ENCODE data around the gene GAS7.

Gene GAS7

DNA sequence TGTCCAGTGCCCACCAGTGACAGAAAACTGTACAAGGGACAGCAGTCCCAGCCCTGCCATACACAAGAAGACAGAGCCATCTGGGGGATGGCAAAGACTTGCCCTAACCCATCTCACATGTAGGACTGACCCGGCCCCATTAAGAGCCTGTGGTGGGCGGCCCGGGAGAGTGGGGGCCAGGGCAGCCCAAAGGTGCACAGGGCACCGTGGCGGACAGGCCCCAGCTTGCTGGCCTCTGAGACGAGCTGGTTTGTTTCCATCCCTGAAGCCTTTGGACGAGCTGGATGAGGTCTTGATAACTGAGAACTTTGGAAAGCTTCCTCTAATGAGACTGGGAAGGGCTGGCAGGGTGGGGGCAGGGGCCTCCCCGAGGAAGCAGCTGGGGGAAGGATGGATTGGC is 282.3 kb downstream of the GAS7 start:
- no peak for DNase-seq (ENCODE audit: low spot score)

DNA sequence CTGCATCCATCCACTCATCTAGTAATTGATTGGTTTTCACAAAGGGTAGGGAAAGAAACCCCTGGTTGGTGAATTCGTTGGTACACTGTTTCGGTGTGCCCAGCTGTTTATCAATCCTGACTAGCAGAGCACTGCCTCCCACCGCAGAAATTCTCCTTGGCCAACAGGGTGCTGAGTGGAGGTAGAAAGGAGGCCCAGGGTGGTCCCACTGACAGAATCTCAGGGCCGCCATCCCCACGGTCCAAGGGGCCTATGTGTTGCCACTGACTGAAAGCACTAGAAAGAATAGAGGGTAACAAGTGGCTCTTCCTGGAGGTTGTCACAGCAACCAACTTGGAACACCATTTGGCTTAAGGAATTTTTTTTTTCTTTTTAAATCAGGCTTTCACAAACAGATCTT is 284.9 kb downstream of the GAS7 start:
- no peak for DNase-seq (ENCODE audit: low spot score)

DNA sequence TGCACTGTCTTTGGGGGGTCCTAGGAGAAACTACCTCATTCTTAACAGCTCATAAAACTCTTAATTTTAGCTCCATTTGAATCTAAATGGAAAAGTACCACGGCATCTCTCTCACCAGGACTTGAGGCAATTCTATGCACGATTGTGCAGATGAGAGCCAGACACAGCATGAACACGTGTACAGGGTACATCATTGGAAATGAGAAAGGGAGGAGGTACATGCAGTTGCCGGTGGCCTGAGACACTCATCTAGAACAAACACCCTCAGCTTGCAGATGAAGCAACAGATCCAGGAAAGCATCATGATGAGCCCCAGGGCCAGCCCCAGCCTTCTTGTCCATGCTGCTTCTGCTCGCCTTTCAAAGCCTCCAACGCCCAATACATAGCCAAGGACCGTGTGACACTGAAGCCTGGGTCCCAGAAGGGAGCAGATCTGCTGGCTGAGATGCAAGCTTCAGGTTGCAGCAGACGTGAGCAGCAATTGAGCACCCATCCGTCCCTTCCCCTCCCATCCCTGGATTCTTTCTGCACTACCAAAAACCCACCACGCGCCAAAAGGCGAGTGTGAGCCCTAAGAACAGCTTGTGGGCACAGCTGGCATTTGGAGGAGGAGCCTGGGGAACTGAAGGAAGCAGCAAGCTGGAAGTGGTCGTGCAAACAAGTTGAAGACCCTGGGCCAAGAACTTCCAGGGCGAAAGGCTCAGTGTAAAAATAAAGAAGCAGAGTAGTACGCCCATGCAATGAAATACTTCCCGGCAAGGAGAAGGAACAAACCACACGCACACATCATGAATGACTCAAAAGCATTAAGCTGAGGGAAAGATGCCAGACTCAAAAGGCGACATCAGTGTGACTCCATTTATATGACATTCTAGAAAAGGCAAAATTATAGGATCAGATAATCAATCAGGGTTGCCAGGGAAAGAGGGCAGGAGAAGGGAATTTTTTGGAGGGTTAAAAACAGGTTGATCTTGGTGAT is 286.0 kb downstream of the GAS7 start:
- no peak for DNase-seq (ENCODE audit: low spot score)

DNA sequence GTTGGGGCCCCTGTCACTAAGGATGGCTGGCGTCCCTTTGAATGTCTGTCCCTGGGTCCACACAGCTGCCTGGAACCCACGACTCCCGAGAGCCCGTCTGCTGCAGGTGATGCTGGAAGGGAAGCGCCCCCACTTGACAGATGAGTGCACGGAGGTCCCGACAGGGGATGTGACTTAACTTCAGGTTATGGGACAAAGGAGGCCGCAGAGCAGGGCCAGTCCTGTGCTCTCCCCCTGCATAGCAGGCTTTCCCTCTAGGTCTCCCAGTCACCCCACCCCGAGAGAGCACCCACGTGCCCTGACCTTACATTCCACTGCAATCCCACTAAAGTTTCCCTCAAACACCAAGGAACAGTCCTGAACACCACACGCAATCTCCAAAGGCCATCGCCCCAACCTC is 287.3 kb downstream of the GAS7 start:
- no peak for DNase-seq (ENCODE audit: low spot score)

DNA sequence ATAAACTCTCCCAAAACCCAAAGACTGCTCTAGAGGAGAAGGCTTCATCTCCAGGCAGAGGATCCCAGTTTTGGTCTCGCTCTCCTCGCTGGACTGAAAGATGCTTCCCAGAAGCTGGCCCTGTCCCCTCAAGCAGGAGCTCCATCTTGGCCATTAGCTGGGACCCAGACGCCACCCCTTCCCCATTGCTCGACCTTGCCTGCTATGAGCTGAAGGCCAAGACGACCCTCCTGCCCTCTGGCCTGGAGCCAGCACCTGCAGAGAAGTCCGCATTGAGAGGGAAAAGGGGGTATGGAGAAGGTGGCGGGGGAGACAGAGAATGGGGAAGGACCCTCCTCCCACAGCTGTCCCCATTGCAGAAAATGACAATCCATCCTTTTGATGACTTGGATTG is 289.8 kb downstream of the GAS7 start:
- no peak for DNase-seq (ENCODE audit: low spot score)

DNA sequence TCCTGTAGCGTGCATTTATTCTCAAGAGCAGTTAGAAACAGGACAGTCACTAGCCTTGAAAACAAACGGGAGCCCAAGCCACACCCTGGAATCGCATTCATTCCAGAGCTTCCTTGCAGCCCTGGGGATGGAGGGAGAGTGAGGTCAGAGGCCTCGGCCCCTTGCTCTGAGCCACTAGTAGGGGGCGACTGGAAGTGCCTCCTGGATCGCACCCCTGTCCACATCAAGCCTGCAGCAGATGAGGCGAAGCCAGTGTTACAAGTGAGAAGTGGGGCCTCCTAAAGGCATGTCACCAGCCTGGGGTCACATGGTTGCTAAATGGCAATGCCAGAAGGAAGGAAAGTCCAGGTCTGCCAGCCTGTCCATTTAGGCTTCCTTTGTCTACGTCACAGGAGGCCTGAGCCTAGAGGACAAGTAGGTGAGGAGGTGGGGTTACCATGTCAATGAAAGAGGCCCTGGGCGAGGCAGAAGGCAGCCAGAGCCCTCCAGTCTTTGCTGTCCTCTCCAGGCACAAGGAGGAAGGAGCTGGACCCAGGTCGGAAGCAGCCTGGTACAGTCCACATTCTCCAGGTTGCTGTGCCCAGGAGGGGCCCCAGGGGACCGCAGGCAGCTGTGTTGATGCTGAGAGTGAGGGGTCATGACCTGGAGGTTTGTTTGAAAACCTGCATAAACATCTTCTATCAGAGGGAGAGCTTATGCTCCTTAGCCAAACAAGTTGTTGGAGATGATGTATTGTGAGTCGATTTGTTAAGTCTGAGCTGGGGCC is 290.3 kb downstream of the GAS7 start:
- DNase-seq (ENCODE audit: low spot score): no peak

DNA sequence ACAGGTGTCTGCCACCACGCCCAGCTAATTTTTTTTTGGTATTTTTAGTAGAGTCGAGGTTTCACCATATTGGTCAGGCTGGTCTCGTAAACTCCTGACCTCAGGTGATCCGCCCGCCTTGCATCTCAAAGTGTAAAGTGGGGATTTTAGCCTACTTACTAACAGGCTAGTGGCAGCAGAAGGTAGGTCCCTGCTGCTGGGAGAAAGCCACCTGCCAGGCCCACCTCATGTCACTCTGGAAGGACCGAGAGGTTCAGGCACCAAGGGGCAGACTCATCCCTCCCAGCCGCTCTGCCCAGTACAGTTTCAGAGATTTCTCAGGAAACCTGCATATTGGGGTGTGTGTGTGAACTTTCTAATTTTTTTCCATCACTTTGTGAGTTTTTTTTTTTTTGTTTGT is 291.3 kb downstream of the GAS7 start:
- no peak for DNase-seq (ENCODE audit: low spot score)

DNA sequence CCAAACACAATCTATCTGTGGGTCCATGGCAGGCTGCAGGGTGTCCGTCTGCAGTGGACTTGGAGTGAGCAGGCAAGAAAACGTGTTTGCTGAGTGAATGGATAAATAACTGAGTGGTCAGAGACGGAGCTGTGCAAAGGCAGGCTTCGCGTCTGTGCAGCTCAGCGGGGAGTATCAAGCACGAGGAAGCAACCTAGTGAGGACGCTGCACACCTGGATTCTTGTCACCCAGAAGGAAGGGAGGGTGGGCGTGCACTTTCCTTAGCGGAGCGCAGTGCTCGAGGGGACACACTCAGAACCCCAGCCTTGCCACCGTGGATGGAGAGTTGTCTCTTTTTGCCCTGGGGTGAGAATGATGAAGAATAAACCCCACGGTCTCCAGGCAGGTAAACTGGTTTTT is 291.8 kb downstream of the GAS7 start:
- no peak for DNase-seq (ENCODE audit: low spot score)

DNA sequence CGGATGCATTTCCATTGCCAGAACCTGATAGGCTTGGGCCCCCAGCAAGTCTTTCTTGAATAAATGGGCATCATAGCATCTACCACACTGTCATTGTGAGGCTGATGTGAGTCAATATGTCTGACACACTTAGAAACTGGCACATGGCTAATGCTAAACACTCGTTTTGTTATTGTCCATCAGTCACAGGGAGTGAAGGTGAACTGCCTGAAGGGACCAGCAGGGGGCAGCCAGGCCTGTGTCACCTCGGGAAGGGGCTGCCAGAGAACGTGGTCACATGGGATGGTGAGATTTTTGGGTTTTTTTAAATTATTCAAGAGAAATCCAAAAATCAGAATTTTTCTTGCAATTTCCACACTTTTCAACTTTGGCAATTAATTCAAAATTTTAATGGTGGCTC is 292.5 kb downstream of the GAS7 start:
- DNase-seq (ENCODE audit: low spot score): no peak

DNA sequence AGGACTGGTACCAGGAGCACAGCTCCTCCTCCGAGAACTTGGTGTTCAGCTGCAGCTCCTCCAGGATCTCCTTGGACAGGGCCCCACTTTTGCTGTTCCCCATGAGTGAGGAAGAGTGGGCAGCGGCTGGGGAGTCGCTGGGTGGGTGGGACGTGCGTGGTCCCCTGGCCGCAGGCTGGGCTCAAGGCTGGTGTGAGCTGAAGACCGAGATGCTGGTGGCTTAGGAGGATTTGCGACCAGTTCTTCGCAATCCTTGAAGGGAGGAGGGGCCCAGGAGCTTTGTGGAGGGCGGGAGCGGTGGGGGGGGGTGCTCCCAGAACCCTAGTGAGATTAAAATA is 293.4 kb downstream of the GAS7 start, which contains the start of gene RCVRN:
TSS of gene RCVRN (minus strand) at position 194 of the 338 bp plus-strand sequence. CDS start at position 103, 91 bp downstream.
- no peak for DNase-seq (ENCODE audit: low spot score)

DNA sequence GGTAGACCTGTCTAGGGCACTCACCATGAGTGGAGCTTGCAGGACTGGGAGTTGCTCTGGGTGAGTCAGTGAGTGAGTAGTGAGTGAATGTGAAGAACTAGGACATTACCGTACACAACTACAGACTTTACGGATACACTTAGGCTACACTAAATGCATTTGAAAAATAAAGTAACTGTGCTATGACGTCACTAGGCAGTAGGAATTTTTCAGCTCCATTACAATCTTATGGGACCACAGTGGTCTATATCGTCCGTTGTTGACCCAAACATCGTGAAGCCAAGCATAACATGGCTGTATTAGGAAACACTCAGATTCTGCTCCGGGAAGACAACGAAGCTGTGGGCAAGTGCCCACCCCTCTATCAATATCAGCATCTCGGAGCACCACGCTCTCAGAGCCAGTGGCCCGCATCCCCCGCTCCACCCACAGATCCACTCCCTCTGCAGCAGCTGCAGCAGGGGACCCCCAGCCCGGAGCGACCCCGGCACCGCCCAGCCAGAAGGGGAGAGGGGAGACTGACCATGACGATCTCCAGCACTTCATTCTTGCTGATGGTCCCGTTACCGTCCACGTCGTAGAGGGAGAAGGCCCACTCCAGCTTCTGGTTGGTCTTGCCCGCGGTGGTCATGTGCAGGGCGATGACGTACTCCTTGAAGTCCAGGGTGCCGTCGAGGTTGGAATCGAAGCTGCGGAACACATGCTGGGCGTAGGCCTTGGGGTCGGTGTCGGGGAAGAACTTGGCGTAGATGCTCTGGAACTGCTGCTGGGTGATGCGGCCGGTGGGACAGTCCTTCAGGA is 293.9 kb downstream of the GAS7 start:
- no peak for DNase-seq (ENCODE audit: low spot score)

DNA sequence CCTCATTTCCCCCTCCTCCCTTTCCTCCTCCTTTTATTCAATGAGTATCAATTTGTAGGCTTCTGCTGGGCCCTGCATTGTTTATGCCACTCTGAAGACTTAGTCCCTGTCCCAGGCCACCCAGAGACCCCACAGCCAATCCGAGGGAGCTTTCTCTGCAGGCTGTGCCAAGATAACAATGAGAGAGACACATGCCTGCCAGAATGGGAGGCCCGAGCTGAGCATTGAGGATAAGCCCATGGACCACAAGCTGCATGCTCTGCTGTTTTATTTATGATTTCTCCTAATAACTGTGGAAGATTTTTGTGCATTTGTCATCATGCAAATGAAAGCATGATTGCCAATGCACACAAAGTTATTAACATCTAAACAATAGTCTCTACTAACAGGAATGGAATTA is 296.3 kb downstream of the GAS7 start:
- DNase-seq (ENCODE audit: low spot score): no peak

DNA sequence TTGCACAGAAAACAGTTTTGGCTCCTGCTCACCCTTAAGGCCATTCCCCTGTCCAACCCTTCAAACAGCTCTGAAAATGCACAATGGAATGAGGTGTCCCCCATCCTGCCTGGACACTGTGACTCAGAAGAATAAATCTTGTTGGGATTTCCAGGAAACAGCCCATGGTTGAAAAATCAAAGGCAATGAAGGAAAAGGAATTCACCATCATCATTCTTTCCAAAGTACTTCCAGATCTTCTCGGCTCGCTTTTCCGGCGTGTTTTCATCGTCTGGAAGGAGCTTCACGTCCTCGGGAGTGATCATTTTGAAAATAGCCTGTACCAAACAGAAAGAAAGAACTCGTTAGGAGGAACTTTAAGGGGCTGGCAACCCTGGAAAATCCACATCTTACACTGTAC is 297.6 kb downstream of the GAS7 start:
- DNase-seq (ENCODE audit: low spot score): no peak

DNA sequence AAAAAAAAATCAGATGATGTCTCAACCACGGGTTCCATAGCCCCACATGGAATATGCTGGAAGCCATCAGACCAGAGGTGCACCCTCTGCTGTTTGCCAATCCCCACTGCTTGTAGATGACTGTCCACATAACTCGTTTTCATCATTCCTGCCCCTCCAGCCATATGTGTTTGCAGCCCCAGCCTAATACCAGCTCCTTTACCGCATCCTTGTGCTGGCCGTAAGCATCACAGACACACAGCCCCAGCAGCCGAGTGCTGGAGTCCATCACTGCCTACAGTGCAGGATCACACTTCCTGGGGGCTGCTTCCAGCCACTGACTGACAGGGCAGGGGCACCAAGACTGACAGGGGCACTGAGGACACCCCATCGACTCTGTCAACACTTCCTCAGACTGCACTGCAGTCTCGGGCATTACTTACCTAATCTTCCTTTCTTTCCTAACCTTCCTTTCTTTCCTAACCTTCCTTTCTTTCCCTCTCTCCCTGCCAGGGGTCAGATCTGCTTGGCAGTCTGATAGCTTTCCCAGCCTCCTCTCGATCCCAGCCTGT is 298.3 kb downstream of the GAS7 start:
- DNase-seq (ENCODE audit: low spot score): no peak

DNA sequence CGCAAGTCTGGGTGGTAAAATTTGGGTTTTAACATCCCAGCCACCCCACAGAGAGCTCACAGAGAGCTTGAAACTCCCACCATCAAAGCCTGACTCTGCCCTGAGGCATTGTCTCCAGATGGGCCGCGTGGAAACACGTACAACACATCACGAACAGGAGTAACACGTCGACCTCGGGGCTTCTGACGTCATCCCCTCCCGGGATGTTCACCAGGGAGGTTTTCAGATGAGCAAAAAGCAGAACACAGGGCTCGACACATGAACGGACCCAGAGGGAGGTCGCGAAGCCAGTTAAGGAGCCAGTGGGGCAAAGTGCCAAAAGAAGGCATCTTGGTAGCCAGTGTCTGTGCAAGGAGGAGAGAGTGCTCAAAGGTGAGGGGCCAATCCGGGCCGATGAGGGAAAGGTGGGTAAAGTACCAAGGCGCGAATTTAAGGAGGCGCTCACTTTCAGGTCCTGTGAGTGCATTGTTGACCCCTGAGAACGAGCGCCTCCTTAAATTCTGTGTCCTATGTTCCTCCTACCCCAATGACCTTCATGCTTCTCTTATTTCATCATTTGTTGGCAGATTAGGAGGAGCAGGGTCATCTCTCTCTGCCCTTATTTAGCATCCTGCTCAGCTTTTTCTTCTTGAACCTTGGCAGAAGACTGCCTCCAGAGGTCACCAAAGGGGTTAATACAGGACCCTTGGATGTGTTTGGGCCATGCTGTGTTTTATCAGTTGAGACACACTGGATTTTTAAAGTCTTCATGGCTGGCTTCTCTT is 298.9 kb downstream of the GAS7 start:
- no peak for DNase-seq (ENCODE audit: low spot score)

DNA sequence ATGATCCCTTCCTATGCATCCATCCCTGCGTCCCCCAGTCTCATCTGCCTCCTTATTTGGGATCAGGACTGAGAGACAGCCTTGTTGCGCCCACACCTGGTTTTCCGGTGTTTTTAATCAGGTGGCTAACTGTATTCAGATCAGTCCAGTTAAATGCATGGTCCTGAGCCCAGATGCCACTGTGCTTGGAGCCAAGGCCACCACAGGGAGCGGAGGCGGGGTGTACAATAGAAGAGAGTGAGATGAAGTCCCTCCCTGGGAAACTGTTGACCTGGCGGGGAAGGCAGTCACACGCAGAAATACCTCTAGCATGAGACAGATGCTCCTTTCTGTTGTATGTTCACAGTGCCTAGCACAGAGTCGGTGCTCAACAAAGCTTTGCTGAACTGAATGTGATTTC is 299.6 kb downstream of the GAS7 start:
- DNase-seq (ENCODE audit: low spot score): no peak

DNA sequence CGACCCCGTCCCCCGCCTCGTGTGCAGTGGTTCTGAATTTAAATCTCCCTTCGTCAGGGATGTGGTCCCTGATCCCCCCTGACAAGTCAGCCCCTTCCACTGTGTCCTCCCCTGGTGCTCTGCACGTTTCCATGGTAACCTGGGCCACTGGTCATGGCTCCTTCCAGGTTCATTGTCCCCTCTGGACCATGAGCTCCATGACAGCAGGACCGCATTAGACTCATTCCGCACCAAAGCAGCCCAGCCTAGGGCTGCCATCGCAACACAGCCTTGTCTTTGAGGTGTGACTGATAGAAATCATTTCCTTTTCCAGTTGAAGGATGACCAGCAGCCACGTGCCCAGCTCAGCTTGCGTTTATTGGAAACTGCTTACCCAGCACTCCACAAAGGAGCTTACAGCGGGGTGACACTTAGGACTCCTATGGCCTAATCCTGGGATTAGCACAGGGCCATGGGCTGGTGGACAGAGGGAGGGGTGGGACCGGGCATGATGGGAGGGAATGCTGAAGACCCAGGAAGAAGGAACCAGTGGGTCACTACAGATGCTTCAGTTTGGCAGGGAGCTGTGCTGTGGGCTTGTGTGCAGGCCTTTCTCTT is 300.9 kb downstream of the GAS7 start:
- no peak for DNase-seq (ENCODE audit: low spot score)

DNA sequence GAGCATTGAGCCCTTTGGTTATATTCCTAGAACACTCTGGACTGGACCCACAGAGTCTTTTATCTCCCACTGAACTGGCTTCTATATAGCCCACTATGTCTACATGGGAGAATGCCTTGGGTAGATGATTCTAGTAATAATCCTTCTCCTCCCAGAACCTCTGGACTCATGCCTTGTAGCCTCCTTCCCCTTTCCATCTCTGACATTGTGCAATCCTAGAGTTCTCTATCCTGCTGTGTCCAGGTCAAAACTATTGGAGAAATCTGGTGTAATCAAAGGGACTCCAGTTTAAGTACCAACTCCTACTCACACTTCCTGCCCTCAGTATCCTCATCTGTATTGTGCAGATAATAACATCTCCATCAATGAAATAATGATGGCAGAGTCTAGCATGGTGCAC is 302.5 kb downstream of the GAS7 start:
- no peak for DNase-seq (ENCODE audit: low spot score)

DNA sequence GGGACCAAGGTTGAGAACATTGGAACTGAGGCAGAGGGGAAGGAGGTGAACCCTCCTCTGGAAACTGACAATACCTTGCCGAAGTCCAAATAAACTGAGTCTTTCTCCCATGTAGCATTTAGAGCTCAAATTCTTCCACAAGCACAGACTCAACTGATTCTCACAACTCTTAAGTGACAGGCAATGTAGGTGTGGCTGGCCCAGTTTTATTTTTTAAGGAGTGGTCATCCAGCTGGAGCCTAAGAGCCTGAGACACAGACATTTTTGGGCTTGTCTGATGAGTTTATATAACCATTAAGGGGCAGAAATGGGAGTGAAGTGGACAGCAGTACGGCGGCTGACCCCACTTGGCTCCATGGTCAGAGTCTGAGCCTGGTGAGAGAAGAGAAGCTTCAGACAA is 304.2 kb downstream of the GAS7 start:
- DNase-seq (ENCODE audit: low spot score): no peak

DNA sequence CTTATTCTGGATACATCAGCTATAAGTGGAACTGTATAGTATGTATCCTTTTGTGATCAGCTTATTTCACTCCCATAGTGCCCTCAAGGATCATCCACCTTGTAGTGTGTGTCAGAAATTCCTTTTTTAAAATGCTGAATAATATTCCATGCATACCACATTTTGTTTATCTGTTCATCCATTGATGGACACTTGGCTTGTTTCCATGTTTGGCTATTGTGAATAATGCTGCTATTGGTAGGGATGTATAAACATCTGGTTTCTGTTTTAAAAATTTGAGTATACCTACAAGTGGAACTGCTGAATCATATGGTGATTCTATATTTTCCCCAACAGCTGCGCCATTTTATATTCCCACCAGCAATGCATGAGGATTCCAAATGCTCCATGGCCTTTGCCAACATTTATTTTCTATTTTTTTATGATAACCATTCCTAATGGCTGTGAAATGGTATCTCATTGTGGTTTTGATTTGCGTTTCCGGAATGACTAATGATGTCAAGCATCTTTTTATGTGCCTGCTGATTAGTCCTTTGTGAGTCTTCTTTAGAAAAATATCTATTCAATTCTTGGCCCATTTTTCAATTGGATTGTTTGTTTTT is 304.9 kb downstream of the GAS7 start:
- no peak for DNase-seq (ENCODE audit: low spot score)

DNA sequence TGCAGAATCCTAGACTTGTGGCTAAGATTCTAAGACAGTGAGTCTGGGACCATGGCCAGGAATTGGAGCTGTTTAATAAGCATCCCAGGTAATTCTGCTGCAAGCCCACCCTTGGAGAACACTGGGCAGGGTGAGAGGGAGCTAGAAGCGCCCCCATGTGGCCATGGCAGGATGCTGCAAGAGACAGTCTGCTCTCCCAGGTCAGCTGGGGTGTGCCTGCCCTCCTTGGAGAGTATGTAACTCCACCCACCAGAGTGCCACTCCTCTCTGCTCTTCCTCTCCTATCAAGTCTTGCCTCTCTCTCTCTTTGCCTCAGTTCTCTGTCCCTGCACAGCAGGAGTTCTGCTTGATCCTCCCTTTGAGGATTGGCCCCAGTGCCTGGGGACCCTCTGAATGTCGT is 308.3 kb downstream of the GAS7 start:
- peak; percentile 4 for DNase-seq (ENCODE audit: low spot score)

Measured in hematopoietic multipotent progenitor cell treated with erythropoietin and hydrocortisone succinate and interleukin-3 and kit ligand, for 15 days (in vitro differentiated cells).